Keratinocyte (primary cell): Measurements from ENCODE around the gene KRTAP10-7. TPM values are rescaled to one million over a fixed set of nuclear protein-coding genes. Genes with fewer than 3 reads are reported as not detected.

Source experiments
- DNase-seq: peaks from one replicate; pipeline ENCODE4 v3.0.0-alpha.2; 2011; ENCODE audit warnings: low read depth, missing footprints, low spot score
- FAIRE-seq: peaks from 2 replicates; lab custom pipeline; 2011; peaks lifted over from hg19 to GRCh38; lab: Jason Lieb, UNC
- H2AFZ ChIP-seq: 2 replicates; pipeline ENCODE4 v1.6.0; 2012; ENCODE audit warnings: low read length, control low read depth, inconsistent platforms; ENCODE audit not compliant: control insufficient read depth
- H3K27ac ChIP-seq: 2 replicates; pipeline ENCODE4 v1.5.1; 2011; ENCODE audit warnings: low read length; ENCODE audit not compliant: control insufficient read depth, insufficient read depth
- H3K27me3 ChIP-seq: 3 replicates; pipeline ENCODE4 v1.6.0; 2011; ENCODE audit warnings: low read length; ENCODE audit not compliant: control insufficient read depth, insufficient read depth; ENCODE audit errors: extremely low read depth
- H3K36me3 ChIP-seq, 2 experiments: 2 replicates in 1 of 2; 3 replicates in 1 of 2; pipeline ENCODE4 v1.5.1; 2011; ENCODE audit warnings: low read length in 2 of 2, mild to moderate bottlenecking in 1 of 2; ENCODE audit not compliant: control insufficient read depth in 2 of 2, insufficient read depth in 2 of 2; ENCODE audit errors: extremely low read depth in 1 of 2
- H3K4me1 ChIP-seq: 3 replicates; pipeline ENCODE4 v1.5.1; 2011; ENCODE audit warnings: low read length; ENCODE audit not compliant: control insufficient read depth, insufficient read depth; ENCODE audit errors: extremely low read depth
- H3K4me2 ChIP-seq: 3 replicates; pipeline ENCODE4 v1.6.0; 2011; ENCODE audit warnings: low read depth, low read length; ENCODE audit not compliant: control insufficient read depth, insufficient read depth; ENCODE audit errors: extremely low read depth
- H3K4me3 ChIP-seq, 3 experiments: fragments of 200-600 bp in 1 of 3; sonication (generic) in 1 of 3; 2 replicates in 2 of 3; 3 replicates in 1 of 3; pipeline ENCODE4 v1.5.1; 2011 to 2016; ENCODE audit warnings: low read length in 3 of 3, mild to moderate bottlenecking in 3 of 3, control low read depth in 2 of 3, inconsistent platforms in 1 of 3, low read depth in 1 of 3, mixed read lengths in 1 of 3, mixed run types in 1 of 3, moderate library complexity in 1 of 3; ENCODE audit not compliant: control insufficient read depth in 2 of 3, insufficient read depth in 2 of 3; ENCODE audit errors: extremely low read depth in 1 of 3
- H3K79me2 ChIP-seq: 2 replicates; pipeline ENCODE4 v1.6.0; 2012; ENCODE audit warnings: low read length; ENCODE audit not compliant: control insufficient read depth, insufficient read depth
- H3K9ac ChIP-seq: 3 replicates; pipeline ENCODE4 v1.6.0; 2011; ENCODE audit warnings: low read length; ENCODE audit not compliant: control insufficient read depth, insufficient read depth; ENCODE audit errors: extremely low read depth
- H3K9me1 ChIP-seq: 3 replicates; pipeline ENCODE4 v1.6.0; 2011; ENCODE audit warnings: low read length; ENCODE audit not compliant: control insufficient read depth, insufficient read depth; ENCODE audit errors: extremely low read depth
- H3K9me3 ChIP-seq: 2 replicates; pipeline ENCODE4 v1.5.1; 2012; ENCODE audit warnings: low read depth, low read length; ENCODE audit not compliant: control insufficient read depth
- H4K20me1 ChIP-seq: 3 replicates; pipeline ENCODE4 v1.6.0; 2011; ENCODE audit warnings: low read length; ENCODE audit not compliant: control insufficient read depth, insufficient read depth; ENCODE audit errors: extremely low read depth
- CTCF ChIP-seq, 3 experiments: IDR thresholded peaks in 1 of 3; conservative IDR thresholded peaks in 1 of 3; optimal IDR thresholded peaks in 1 of 3; 2 replicates in 2 of 3; 3 replicates in 1 of 3; pipeline versions ENCODE3 to v1.5.1; 2011; ENCODE audit warnings: low read length in 3 of 3, mild to moderate bottlenecking in 3 of 3, moderate library complexity in 2 of 3, control low read depth in 1 of 3, inconsistent platforms in 1 of 3; ENCODE audit not compliant: insufficient read depth in 2 of 3; ENCODE audit errors: extremely low read depth in 1 of 3
- EZH2 ChIP-seq: IDR thresholded peaks from one replicate; pipeline ENCODE4 v1.6.1; 2012; ENCODE audit warnings: inconsistent platforms, mild to moderate bottlenecking, low read length, moderate library complexity
- dilution Hi-C: fragments of 300-500 bp; cut with MboI; formaldehyde crosslinking; loops from one replicate; pipeline ENCODE4 v1.7.0; 2020; ENCODE audit warnings: low sequenced_read_pairs; ENCODE audit not compliant: extremely low pct_ligation_motif_present
- polyA plus RNA-seq, 5 experiments: library from polyadenylated mRNA; depleted of rRNA in 3 of 5; stranded (reverse) in 3 of 5; stranded (forward) in 1 of 5; unstranded in 1 of 5; fragments of >200 nt; gene quantifications; 1 replicate in 1 of 5; 2 replicates in 3 of 5; 3 replicates in 1 of 5; pipeline versions ENCODE4 v1.2.1 to v1.2.3, GENCODE V29; 2011 to 2012; ENCODE audit warnings: missing spikeins in 2 of 5, low read depth in 1 of 5, low replicate concordance in 1 of 5

KRTAP10-7 gene
- polyA plus RNA-seq, 1 donor (not counting 4 experiments of a cell fraction or from before 2014, with no cell fraction given) = not detected

GRCh38 chr21:44647222-44647552, 46.8 kb downstream of the KRTAP10-7 start:
- Histone ChIP-seq H3K9ac (no peak overlapping the region), H3K4me2 (no peak overlapping the region), H4K20me1 (no peaks in the 10 kb centered on the region), H3K4me1 (no peaks in the 10 kb centered on the region), H3K79me2 (no peaks in the 10 kb centered on the region), H2AFZ (no peak overlapping the region), H3K27ac (no peak overlapping the region), H3K9me3 (peaks cover 1% of the 10 kb centered on the region), H3K4me3 (no peak overlapping the region), H3K36me3 (no peaks in the 10 kb centered on the region), H3K27me3 (no peaks in the 10 kb centered on the region), H3K9me1 (no peaks in the 10 kb centered on the region)
- DNase-seq = no peak
- no peak for FAIRE-seq
- TF ChIP-seq EZH2 (no peak), CTCF (optimal IDR thresholded peaks at IDR 0.05 in 1 of 3, IDR thresholded peaks at IDR 0.05 in 1 of 3, conservative IDR thresholded peaks at IDR 0.05 in 1 of 3; ENCODE audit: extremely low read depth in 1 of 3, insufficient read depth in 2 of 3, low read length in 3 of 3) (no peak)
- dilution Hi-C loops = no loop called here

GRCh38 chr21:44648557-44649311, 48.3 kb downstream of the KRTAP10-7 start:
- Histone ChIP-seq H3K9ac (no peak overlapping the region), H2AFZ (no peak overlapping the region), H3K4me2 (no peak overlapping the region), H3K4me1 (no peaks in the 10 kb centered on the region), H4K20me1 (no peaks in the 10 kb centered on the region), H3K27ac (no peak overlapping the region), H3K79me2 (no peaks in the 10 kb centered on the region), H3K4me3 (no peak overlapping the region), H3K9me3 (peaks cover 1% of the 10 kb centered on the region), H3K9me1 (no peaks in the 10 kb centered on the region), H3K36me3 (no peaks in the 10 kb centered on the region), H3K27me3 (no peaks in the 10 kb centered on the region)
- TF ChIP-seq CTCF (optimal IDR thresholded peaks at IDR 0.05 in 1 of 3, IDR thresholded peaks at IDR 0.05 in 1 of 3, conservative IDR thresholded peaks at IDR 0.05 in 1 of 3; ENCODE audit: extremely low read depth in 1 of 3, insufficient read depth in 2 of 3, low read length in 3 of 3) (no peak), EZH2 (no peak)
- dilution Hi-C loops = no loop called here
- FAIRE-seq (no peak), DNase-seq (no peak)
